ENCODE results near the gene SEPTIN5. TPM values are rescaled to one million over a fixed set of nuclear protein-coding genes. Genes with fewer than 3 reads are reported as not detected.

SEPTIN5 gene
- total RNA-seq, 1 donor from 2014 or later, result 23.4 TPM

GRCh38 chr22:19705181-19705934 lies 8.9 kb upstream of the SEPTIN5 start:
- no peak for DNase-seq (ENCODE audit: low read depth in 2 of 2)

- DNase-seq (ENCODE audit: low read depth in 2 of 2), result no peak
These were observed 7.6 kb upstream of the SEPTIN5 start for GRCh38 chr22:19706661-19707151.

- DNase-seq (ENCODE audit: low read depth in 2 of 2), result no peak
These were observed 6.7 kb upstream of the SEPTIN5 start for GRCh38 chr22:19707347-19708290.

GRCh38 chr22:19708321-19709011 lies 5.8 kb upstream of the SEPTIN5 start:
- no peak for DNase-seq (ENCODE audit: low read depth in 2 of 2)

GRCh38 chr22:19709063-19709769 lies 5.1 kb upstream of the SEPTIN5 start:
- DNase-seq (ENCODE audit: low read depth in 2 of 2), result no peak

GRCh38 chr22:19710020-19710768 lies 4.1 kb upstream of the SEPTIN5 start:
- DNase-seq (ENCODE audit: low read depth in 2 of 2), result no peak

GRCh38 chr22:19710769-19711106 lies 3.6 kb upstream of the SEPTIN5 start:
- DNase-seq (ENCODE audit: low read depth in 2 of 2), result no peak

GRCh38 chr22:19713245-19713644 lies 1.1 kb upstream of the SEPTIN5 start:
- no peak for DNase-seq (ENCODE audit: low read depth in 2 of 2)

GRCh38 chr22:19713650-19714311 lies 522 bp upstream of the SEPTIN5 start:
- DNase-seq (ENCODE audit: low read depth in 2 of 2), result peak in 1 of 2 donors; percentile 39

GRCh38 chr22:19715188-19715930 lies 1.1 kb downstream of the SEPTIN5 start:
- no peak for DNase-seq (ENCODE audit: low read depth in 2 of 2)

- no peak for DNase-seq (ENCODE audit: low read depth in 2 of 2)
These were observed 1.9 kb downstream of the SEPTIN5 start for GRCh38 chr22:19716041-19716828.

GRCh38 chr22:19716829-19717105 lies 2.5 kb downstream of the SEPTIN5 start:
- no peak for DNase-seq (ENCODE audit: low read depth in 2 of 2)

- DNase-seq (ENCODE audit: low read depth in 2 of 2), result no peak
These were observed 2.9 kb downstream of the SEPTIN5 start for GRCh38 chr22:19717181-19717580.

GRCh38 chr22:19717691-19718455 lies 3.6 kb downstream of the SEPTIN5 start:
- DNase-seq (ENCODE audit: low read depth in 2 of 2), result peak; percentile 27 to 66

GRCh38 chr22:19718456-19719049 lies 4.2 kb downstream of the SEPTIN5 start:
- DNase-seq (ENCODE audit: low read depth in 2 of 2), result no peak

GRCh38 chr22:19719050-19719482 lies 4.8 kb downstream of the SEPTIN5 start:
- peak in 1 of 2 donors; percentile 17 for DNase-seq (ENCODE audit: low read depth in 2 of 2)

- no peak for DNase-seq (ENCODE audit: low read depth in 2 of 2)
These were observed 5.3 kb downstream of the SEPTIN5 start for GRCh38 chr22:19719488-19720021.

Data from dermis microvascular lymphatic vessel endothelial cell (primary cell).